Caco-2 (cell line): Measurements from ENCODE around the gene PLXNA4. TPM values are rescaled to one million over a fixed set of nuclear protein-coding genes. Genes with fewer than 3 reads are reported as not detected.

Experiments used
- BruUV-seq: library from RNA; stranded (reverse); fragments of 400-500 nt; replicated peaks from 2 replicates; lab custom pipeline; 2021; lab: Mats Ljungman, UMichigan
- CTCF ChIA-PET: fragments of 300-600 bp; sonication (Branson Sonifier 250); formaldehyde crosslinking; loops from one replicate; lab custom pipeline; 2022; ENCODE audit warnings: antibody characterized with exemption; lab: Charles Lee
- POLR2A ChIA-PET: fragments of 300-600 bp; sonication (Branson Sonifier 250); formaldehyde crosslinking; loops from one replicate; lab custom pipeline; 2022; ENCODE audit warnings: antibody characterized with exemption; lab: Charles Lee
- DNase-seq, 2 experiments: peaks; one replicate each; pipeline versions ENCODE4 v3.0.0 to v3.0.0-alpha.2; 2020 to 2022
- H3K27me3 ChIP-seq: replicated peaks from 2 replicates; pipeline ENCODE4 v1.6.0; 2011; ENCODE audit warnings: low read length; ENCODE audit not compliant: control insufficient read depth, insufficient read depth
- H3K36me3 ChIP-seq: 2 replicates; pipeline ENCODE4 v1.5.1; 2011; ENCODE audit warnings: low read length; ENCODE audit not compliant: control insufficient read depth, insufficient read depth
- H3K4me1 ChIP-seq: fragments of 250-450 bp; sonication (Bioruptor Pico); 2 replicates; pipeline ENCODE4 v1.5.1; 2020; ENCODE audit warnings: mild to moderate bottlenecking
- H3K4me3 ChIP-seq: 2 replicates; pipeline ENCODE4 v1.5.1; 2011; ENCODE audit warnings: low read depth, mild to moderate bottlenecking, control low read depth, low read length
- H3K9me3 ChIP-seq: fragments of 250-450 bp; sonication (Bioruptor Pico); 2 replicates; pipeline ENCODE4 v1.5.1; 2020; ENCODE audit warnings: mild to moderate bottlenecking, moderate library complexity
- H3K27ac Mint-ChIP-seq: one replicate; pipeline ENCODE4 v1.8.0; 2022; ENCODE audit warnings: mixed read lengths; ENCODE audit not compliant: unreplicated experiment
- H3K27me3 Mint-ChIP-seq: one replicate; pipeline ENCODE4 v1.8.0; 2022; ENCODE audit warnings: mixed read lengths; ENCODE audit not compliant: insufficient read depth, unreplicated experiment
- H3K36me3 Mint-ChIP-seq: one replicate; pipeline ENCODE4 v1.8.0; 2022; ENCODE audit warnings: mild to moderate bottlenecking, mixed read lengths; ENCODE audit not compliant: insufficient read depth, unreplicated experiment
- H3K4me1 Mint-ChIP-seq: one replicate; pipeline ENCODE4 v1.8.0; 2022; ENCODE audit warnings: low read depth, mixed read lengths; ENCODE audit not compliant: unreplicated experiment
- H3K4me3 Mint-ChIP-seq: one replicate; pipeline ENCODE4 v1.8.0; 2022; ENCODE audit warnings: mild to moderate bottlenecking, moderate library complexity, mixed read lengths; ENCODE audit not compliant: unreplicated experiment
- H3K9me3 Mint-ChIP-seq: one replicate; pipeline ENCODE4 v1.8.0; 2022; ENCODE audit warnings: mixed read lengths; ENCODE audit not compliant: unreplicated experiment
- intact Hi-C: fragments of 100-400 bp; cut with micrococcal nuclease; formaldehyde crosslinking; loops from one replicate; pipeline ENCODE4 v1.10.0; 2022; ENCODE audit not compliant: unreplicated experiment
- total RNA-seq: library from RNA; stranded (reverse); gene quantifications from 2 replicates; pipeline ENCODE4 v1.2.3, GENCODE V29; 2022
- TF ChIP-seq, protein P1 (sequence below), 2 experiments: fragments of 200-600 bp in 1 of 2; IDR thresholded peaks; 1 replicate in 1 of 2; 2 replicates in 1 of 2; pipeline versions ENCODE4 v1.5.1 to v1.8.0; 2011 to 2022; ENCODE audit warnings: antibody characterized with exemption in 1 of 2, control low read depth in 1 of 2, inconsistent platforms in 1 of 2, low read depth in 1 of 2, low read length in 1 of 2, mild to moderate bottlenecking in 1 of 2, moderate library complexity in 1 of 2; ENCODE audit not compliant: insufficient read depth in 1 of 2, severe bottlenecking in 1 of 2, unreplicated experiment in 1 of 2

Gene PLXNA4
- total RNA-seq, 1 experiment from 2014 or later, result 0.43 TPM

- Mint-ChIP-seq H3K27ac (no peak overlapping the region), H3K27me3 (peaks cover 22% of the 10 kb centered on the region), H3K36me3 (no peaks in the 10 kb centered on the region), H3K4me1 (no peaks in the 10 kb centered on the region), H3K9me3 (no peaks in the 10 kb centered on the region), H3K4me3 (no peak overlapping the region)
- ChIA-PET POLR2A (no interaction called here), CTCF (no interaction called here)
- TF ChIP-seq, protein P1, sequence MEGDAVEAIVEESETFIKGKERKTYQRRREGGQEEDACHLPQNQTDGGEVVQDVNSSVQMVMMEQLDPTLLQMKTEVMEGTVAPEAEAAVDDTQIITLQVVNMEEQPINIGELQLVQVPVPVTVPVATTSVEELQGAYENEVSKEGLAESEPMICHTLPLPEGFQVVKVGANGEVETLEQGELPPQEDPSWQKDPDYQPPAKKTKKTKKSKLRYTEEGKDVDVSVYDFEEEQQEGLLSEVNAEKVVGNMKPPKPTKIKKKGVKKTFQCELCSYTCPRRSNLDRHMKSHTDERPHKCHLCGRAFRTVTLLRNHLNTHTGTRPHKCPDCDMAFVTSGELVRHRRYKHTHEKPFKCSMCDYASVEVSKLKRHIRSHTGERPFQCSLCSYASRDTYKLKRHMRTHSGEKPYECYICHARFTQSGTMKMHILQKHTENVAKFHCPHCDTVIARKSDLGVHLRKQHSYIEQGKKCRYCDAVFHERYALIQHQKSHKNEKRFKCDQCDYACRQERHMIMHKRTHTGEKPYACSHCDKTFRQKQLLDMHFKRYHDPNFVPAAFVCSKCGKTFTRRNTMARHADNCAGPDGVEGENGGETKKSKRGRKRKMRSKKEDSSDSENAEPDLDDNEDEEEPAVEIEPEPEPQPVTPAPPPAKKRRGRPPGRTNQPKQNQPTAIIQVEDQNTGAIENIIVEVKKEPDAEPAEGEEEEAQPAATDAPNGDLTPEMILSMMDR (IDR thresholded peaks at IDR 0.05; ENCODE audit: insufficient read depth in 1 of 2, low read depth in 1 of 2, low read length in 1 of 2, severe bottlenecking in 1 of 2, unreplicated experiment in 1 of 2), result no peak
- DNase-seq, result no peak
- Histone ChIP-seq H3K27me3 (no peaks in the 10 kb centered on the region), H3K4me1 (no peaks in the 10 kb centered on the region), H3K4me3 (no peak overlapping the region), H3K36me3 (no peaks in the 10 kb centered on the region), H3K9me3 (no peaks in the 10 kb centered on the region)
- intact Hi-C loops, result no loop called here
- no TSS peak for BruUV-seq
Measured at GRCh38 chr7:132544025-132544424, 32.2 kb downstream of the PLXNA4 start.

DNA sequence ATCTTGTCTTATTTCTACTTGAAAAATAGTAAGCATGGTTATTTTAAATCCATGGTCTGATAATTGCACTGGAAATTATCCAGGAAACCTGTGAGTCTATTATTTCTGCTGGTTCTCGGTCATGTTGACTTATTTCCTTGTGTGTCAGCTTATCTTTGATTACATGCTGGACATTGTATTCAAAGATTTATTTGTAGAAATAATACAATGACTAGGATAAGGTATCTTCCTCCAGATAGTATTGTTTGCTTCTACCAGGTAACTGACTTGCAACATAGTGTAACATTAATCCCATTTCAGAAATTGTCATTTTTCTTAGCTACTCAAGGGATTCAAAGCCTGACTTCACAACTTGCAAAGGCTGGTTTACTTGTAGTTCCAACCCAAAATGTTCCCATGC is 33.4 kb downstream of the PLXNA4 start:
- Mint-ChIP-seq H3K4me3 (no peak overlapping the region), H3K4me1 (no peaks in the 10 kb centered on the region), H3K27me3 (peaks cover 25% of the 10 kb centered on the region), H3K9me3 (no peaks in the 10 kb centered on the region), H3K36me3 (no peaks in the 10 kb centered on the region), H3K27ac (no peak overlapping the region)
- H3K4me1 ChIP-seq, result no peaks in the 10 kb centered on the region
- no peaks in the 10 kb centered on the region; the same call in 1 of the 2 replicates for H3K27me3 ChIP-seq
- ChIA-PET CTCF (no interaction called here), POLR2A (no interaction called here)
- H3K9me3 ChIP-seq, result no peaks in the 10 kb centered on the region
- H3K36me3 ChIP-seq, result no peaks in the 10 kb centered on the region
- TF ChIP-seq, protein P1 (IDR thresholded peaks at IDR 0.05; ENCODE audit: insufficient read depth in 1 of 2, low read depth in 1 of 2, low read length in 1 of 2, severe bottlenecking in 1 of 2, unreplicated experiment in 1 of 2), result no peak
- no peak overlapping the region for H3K4me3 ChIP-seq
- intact Hi-C loops, result no loop called here
- BruUV-seq, result no TSS peak
- DNase-seq, result no peak

GRCh38 chr7:132541656-132542055 is 34.6 kb downstream of the PLXNA4 start:
- peaks cover 3% of the 10 kb centered on the region for H3K27me3 ChIP-seq
- H3K4me1 ChIP-seq, result no peaks in the 10 kb centered on the region
- no peaks in the 10 kb centered on the region for H3K4me1 Mint-ChIP-seq
- TF ChIP-seq, protein P1 (IDR thresholded peaks at IDR 0.05; ENCODE audit: insufficient read depth in 1 of 2, low read depth in 1 of 2, low read length in 1 of 2, severe bottlenecking in 1 of 2, unreplicated experiment in 1 of 2), result no peak
- BruUV-seq, result no TSS peak
- intact Hi-C loops, result no loop called here
- H3K9me3 Mint-ChIP-seq, result no peaks in the 10 kb centered on the region
- no peak overlapping the region for H3K4me3 ChIP-seq
- H3K36me3 ChIP-seq, result no peaks in the 10 kb centered on the region
- no peak overlapping the region for H3K27ac Mint-ChIP-seq
- DNase-seq, result no peak
- H3K4me3 Mint-ChIP-seq, result no peak overlapping the region
- H3K27me3 Mint-ChIP-seq, result peaks cover 20% of the 10 kb centered on the region
- ChIA-PET POLR2A (no interaction called here), CTCF (no interaction called here)
- H3K9me3 ChIP-seq, result no peaks in the 10 kb centered on the region
- H3K36me3 Mint-ChIP-seq, result no peaks in the 10 kb centered on the region
